HUES48 (cell line): ENCODE data around the gene CRAMP1.
"Not testable (repeated sequence)": the region's sequence is repeated elsewhere in the genome, so short reads cannot be mapped to it uniquely, and the experiment has no call there.

Experiments used
- H3K27ac ChIP-seq: one replicate; pipeline ENCODE4 v1.7.0; 2013; ENCODE audit warnings: low read depth, low read length, inconsistent platforms
- H3K27me3 ChIP-seq: 2 replicates; pipeline ENCODE4 v1.6.1; 2013; ENCODE audit warnings: mild to moderate bottlenecking, low read length; ENCODE audit not compliant: control insufficient read depth, insufficient read depth
- H3K36me3 ChIP-seq: 2 replicates; pipeline ENCODE4 v1.6.1; 2013; ENCODE audit warnings: low read length; ENCODE audit not compliant: control insufficient read depth, insufficient read depth
- H3K4me1 ChIP-seq: 2 replicates; pipeline ENCODE4 v1.6.1; 2013; ENCODE audit warnings: mild to moderate bottlenecking, low read length; ENCODE audit not compliant: control insufficient read depth, insufficient read depth
- H3K4me3 ChIP-seq: 2 replicates; pipeline ENCODE4 v1.5.1; 2013; ENCODE audit warnings: mild to moderate bottlenecking, low read depth, low read length
- H3K9ac ChIP-seq: 2 replicates; pipeline ENCODE4 v1.6.1; 2013; ENCODE audit warnings: mild to moderate bottlenecking, low read depth, low read length, moderate library complexity
- H3K9me3 ChIP-seq: 2 replicates; pipeline ENCODE4 v1.6.1; 2013; ENCODE audit warnings: low read length; ENCODE audit not compliant: control insufficient read depth, insufficient read depth

CRAMP1 gene

DNA sequence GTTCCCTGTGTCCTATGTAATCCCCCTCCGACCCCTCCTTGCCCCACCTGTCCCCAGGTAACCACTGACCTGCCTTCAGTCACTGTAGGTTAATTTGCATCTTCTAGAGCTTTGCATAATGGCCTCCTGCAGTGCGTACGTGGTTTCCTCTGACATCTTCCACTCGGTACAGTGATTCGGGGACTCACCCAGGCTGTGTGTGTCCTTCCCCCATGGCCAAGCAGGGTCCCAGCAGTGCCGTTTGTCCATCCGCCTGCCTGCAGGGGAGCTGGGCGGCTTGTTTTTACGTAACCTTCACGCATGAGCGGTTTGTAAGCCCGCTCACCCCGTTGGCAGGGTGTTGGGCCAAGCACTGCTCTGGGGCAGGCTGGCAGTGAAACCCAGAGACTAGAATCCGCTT is 101.8 kb downstream of the CRAMP1 start:
- Histone ChIP-seq H3K27ac (no peak overlapping the region), H3K36me3 (no peaks in the 10 kb centered on the region), H3K9me3 (no peaks in the 10 kb centered on the region), H3K4me1 (peaks cover 24% of the 10 kb centered on the region), H3K4me3 (no peak overlapping the region; the same call in 1 of the 2 replicates), H3K27me3 (no peaks in the 10 kb centered on the region), H3K9ac (no peak overlapping the region)

DNA sequence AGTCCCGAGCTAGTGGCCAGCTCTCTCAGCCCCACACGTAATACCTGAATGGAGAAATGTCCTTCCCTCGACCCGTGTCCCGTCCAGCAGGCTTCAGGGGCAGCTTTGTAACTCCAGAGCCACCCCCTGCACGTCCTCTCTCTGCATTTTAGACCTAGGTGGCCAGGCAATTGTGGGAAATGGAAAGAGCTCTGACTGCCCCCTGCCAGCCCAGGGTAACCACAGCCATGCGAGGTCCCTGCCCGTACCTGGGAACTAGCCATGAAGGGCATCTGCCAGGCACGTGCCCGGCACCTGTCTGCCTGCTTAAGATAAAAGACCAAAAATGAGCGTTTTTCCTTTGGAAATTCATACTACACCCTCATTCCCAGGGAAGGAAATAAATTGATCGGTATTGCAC is 103.1 kb downstream of the CRAMP1 start:
- Histone ChIP-seq H3K27me3 (no peaks in the 10 kb centered on the region), H3K36me3 (no peaks in the 10 kb centered on the region), H3K4me1 (peaks cover 24% of the 10 kb centered on the region), H3K4me3 (no peak overlapping the region), H3K9me3 (no peaks in the 10 kb centered on the region), H3K9ac (no peak overlapping the region), H3K27ac (no peak overlapping the region)

DNA sequence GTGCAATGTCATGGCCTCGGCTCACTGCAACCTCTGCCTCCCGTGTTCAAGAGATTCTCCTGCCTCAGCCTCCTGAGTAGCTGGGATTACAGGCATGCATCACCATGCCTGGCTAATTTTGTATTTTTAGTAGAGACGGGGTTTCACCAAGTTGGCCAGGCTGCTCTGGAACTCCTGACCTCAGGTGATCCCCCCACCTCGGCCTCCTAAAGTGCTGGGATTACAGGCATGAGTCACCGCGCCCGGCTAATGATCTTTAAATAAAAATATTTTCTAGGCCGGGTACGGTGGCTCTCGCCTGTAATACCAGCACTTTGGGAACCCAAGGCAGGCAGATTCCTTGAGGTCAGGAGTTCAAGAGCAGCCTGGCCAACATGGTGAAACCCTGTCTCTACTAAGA is 106.1 kb downstream of the CRAMP1 start:
- not testable (repeated sequence) for H3K4me3 ChIP-seq, H3K36me3 ChIP-seq, H3K27me3 ChIP-seq, H3K9me3 ChIP-seq, H3K27ac ChIP-seq, H3K9ac ChIP-seq
- H3K4me1 ChIP-seq = peaks cover 14% of the 10 kb centered on the region

DNA sequence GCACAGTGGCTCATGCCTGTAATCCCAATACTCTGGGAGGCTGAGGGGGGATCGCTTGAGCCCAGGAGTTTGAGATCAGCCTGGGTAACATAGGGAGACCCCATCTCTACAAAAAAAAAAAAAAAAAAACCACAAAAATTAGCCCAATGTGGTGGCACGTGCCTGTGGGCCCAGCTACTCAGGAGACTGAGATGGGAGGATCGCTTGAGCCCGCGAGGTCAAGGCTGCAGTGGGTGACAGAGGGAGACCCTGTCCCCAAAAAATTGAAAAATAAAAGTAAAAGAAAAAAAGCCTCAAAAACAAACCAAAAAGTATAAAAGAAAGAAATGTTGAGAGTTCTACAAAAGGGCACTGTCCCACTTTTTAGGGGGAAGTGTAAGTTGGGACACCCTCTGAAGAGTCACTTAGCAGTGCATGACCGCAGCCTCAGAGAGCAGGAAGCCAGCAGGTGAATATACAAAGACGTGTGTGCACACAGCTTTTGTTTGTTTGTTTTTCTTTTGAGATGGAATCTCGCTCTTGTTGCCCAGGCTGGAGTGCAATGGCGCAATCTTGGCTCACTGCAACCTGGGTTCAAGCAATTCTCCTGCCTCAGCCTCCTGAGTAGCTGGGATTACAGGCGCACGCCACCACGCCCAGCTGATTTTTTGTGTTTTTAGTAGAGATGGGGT is 107.5 kb downstream of the CRAMP1 start:
- not testable (repeated sequence) for H3K9ac ChIP-seq, H3K27ac ChIP-seq, H3K27me3 ChIP-seq, H3K4me3 ChIP-seq, H3K36me3 ChIP-seq, H3K9me3 ChIP-seq, H3K4me1 ChIP-seq

DNA sequence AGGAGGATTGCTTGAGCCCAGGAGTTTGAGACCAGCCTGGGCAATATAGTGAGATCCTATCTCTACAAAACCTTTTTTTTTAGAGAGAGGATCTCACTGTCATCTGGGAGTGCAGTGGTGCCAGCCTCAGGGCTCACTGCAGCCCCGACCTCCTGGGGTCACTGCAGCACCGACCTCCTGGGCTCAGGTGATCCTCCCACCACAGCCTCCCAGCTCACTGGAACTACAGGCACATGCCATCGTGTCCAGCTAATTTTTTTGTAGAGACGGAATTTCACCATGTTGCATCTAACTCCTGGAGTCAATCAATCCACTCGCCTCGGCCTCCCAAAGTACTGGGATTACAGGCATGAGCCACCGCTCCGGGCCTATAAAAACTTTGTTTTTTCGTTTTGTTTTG is 109.2 kb downstream of the CRAMP1 start:
- Histone ChIP-seq H3K36me3 (peaks cover 7% of the 10 kb centered on the region; the same call in 1 of the 2 replicates), H3K27ac (no peak overlapping the region), H3K9ac (no peak overlapping the region), H3K9me3 (no peaks in the 10 kb centered on the region), H3K4me3 (no peak overlapping the region), H3K27me3 (no peaks in the 10 kb centered on the region), H3K4me1 (no peaks in the 10 kb centered on the region)

DNA sequence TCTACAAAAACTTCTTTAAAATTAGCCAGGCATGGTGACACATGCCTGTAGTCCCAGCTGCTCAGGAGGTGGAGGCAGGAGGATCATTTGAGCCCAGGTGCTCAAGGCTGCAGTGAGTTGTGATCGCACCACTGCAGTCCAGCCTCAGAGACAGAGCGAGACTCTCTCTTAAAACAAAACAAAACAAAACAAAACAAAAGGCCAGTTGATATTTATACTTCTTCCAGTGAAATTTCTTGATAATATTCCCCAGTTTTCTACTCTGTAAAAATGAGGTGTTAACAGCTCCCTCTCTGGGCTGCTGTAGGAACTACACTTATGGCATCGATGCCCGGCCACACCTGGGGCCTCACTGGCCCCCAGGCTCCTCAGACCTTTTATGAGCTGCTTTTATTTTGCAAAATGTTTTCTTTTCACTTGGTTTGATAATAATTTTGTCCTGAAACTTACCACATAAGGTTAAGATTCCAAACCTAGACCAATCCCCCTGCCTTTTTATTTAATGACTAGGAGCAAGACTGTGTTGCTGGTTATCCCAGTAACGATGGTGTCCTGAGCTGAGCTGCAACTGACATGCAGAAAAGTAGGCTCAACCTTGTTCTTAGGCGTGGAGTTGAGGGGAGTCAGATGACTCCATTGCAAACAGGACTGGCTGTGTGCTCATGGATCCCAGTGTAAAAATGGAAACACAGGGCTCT is 111.4 kb downstream of the CRAMP1 start:
- no peaks in the 10 kb centered on the region for H3K27me3 ChIP-seq
- H3K9me3 ChIP-seq = no peaks in the 10 kb centered on the region
- no peaks in the 10 kb centered on the region for H3K4me1 ChIP-seq
- H3K9ac ChIP-seq = no peak overlapping the region
- no peak overlapping the region for H3K27ac ChIP-seq
- H3K4me3 ChIP-seq = no peak overlapping the region
- H3K36me3 ChIP-seq = peaks cover 12% of the 10 kb centered on the region; the same call in 1 of the 2 replicates

DNA sequence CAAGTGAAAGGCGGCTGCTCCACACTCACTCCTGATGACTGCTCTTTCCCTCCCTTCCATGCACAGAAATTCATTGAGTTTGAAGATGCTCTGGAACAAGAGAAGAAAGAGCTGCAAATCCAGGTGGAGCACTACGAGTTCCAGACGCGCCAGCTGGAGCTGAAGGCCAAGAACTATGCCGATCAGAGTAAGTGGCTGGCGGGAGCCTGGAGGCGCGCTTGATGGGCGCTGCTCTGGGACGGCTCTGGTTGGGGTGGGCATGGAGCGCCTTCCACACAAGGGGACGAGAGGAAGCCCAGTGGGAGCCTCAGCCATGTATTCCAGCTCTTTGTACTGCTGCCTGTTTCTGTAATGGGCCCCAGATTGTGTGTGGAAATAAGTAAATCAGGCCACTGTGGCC is 112.3 kb downstream of the CRAMP1 start:
- Histone ChIP-seq H3K4me1 (no peaks in the 10 kb centered on the region), H3K9ac (no peak overlapping the region), H3K27ac (no peak overlapping the region), H3K27me3 (no peaks in the 10 kb centered on the region), H3K9me3 (no peaks in the 10 kb centered on the region), H3K4me3 (no peak overlapping the region), H3K36me3 (peaks cover 19% of the 10 kb centered on the region; the same call in 1 of the 2 replicates)

DNA sequence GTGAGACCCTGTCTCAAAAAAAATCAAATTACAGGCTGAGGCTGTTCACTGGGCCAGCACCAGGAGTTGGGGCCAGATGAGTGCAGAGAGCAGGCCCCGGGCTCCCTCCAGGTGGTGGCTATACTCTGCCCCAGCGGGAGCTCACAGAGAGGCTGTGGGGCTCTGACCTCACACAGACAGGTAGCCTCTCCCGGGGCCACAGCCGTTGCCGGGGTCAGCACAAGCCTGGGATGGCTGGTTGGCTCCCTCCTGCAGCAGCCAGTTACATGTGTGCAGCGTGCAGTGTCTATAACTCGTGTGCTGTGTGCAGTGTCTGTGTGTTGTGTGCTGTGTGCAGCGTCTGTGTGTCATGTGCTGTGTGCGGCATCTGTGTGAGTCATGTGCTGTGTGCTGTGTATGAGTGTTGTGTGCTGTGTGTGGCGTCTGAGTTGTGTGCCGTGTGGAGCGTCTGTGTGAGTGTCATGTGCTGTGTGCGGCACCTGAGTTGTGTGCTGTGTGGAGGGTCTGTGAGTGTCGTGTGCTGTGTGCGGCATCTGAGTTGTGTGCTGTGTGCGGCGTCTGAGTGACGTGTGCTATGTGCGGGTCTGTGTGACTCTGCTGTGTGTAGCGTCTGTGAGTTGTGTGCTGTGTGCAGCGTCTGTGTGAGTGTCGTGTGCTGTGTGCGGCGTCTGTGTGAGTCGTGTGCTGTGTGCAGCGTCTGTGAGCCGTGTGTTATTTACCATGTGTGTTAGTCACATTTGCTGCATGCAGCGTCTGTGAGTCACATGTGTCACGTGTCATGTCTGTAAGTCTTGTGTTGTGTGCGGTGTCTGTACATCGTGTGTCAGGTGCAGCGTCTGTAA is 114.7 kb downstream of the CRAMP1 start:
- Histone ChIP-seq H3K36me3 (peaks cover 19% of the 10 kb centered on the region), H3K4me1 (no peaks in the 10 kb centered on the region), H3K9me3 (no peaks in the 10 kb centered on the region), H3K4me3 (no peak overlapping the region), H3K27ac (no peak overlapping the region), H3K9ac (no peak overlapping the region), H3K27me3 (no peaks in the 10 kb centered on the region)
